ENCODE measurements around the gene CCDC167.

GRCh38 chr6:37441651-37442050 lies 58.0 kb downstream of the CCDC167 start:
- TF ChIP-seq, protein P1, sequence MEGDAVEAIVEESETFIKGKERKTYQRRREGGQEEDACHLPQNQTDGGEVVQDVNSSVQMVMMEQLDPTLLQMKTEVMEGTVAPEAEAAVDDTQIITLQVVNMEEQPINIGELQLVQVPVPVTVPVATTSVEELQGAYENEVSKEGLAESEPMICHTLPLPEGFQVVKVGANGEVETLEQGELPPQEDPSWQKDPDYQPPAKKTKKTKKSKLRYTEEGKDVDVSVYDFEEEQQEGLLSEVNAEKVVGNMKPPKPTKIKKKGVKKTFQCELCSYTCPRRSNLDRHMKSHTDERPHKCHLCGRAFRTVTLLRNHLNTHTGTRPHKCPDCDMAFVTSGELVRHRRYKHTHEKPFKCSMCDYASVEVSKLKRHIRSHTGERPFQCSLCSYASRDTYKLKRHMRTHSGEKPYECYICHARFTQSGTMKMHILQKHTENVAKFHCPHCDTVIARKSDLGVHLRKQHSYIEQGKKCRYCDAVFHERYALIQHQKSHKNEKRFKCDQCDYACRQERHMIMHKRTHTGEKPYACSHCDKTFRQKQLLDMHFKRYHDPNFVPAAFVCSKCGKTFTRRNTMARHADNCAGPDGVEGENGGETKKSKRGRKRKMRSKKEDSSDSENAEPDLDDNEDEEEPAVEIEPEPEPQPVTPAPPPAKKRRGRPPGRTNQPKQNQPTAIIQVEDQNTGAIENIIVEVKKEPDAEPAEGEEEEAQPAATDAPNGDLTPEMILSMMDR (IDR thresholded peaks at IDR 0.05 in 4 of 5, conservative IDR thresholded peaks at IDR 0.05 in 1 of 5), result no peak
- TF ChIP-seq POLR2A (IDR thresholded peaks at IDR 0.05), result no peak
